GM21515 (cell line): Measurements from ENCODE around the gene MARK3.
"Not testable (repeated sequence)": the region's sequence is repeated elsewhere in the genome, so short reads cannot be mapped to it uniquely, and the experiment has no call there.

Source experiments
- ATAC-seq: cut with Tn5 transposase; IDR thresholded peaks from one replicate; pipeline ENCODE4 v1.9.1; 2021; ENCODE audit not compliant: unreplicated experiment

MARK3 gene

GRCh38 chr14:103509864-103510723, 124.9 kb downstream of the MARK3 start:
- ATAC-seq: no peak

GRCh38 chr14:103510724-103511693, 125.8 kb downstream of the MARK3 start:
- ATAC-seq: no peak

GRCh38 chr14:103512180-103512579, 127.0 kb downstream of the MARK3 start:
- not testable (repeated sequence) for ATAC-seq

- ATAC-seq: no peak
Observed at GRCh38 chr14:103512701-103513611, 127.7 kb downstream of the MARK3 start.

- ATAC-seq: no peak
Observed at GRCh38 chr14:103514596-103515421, 129.6 kb downstream of the MARK3 start.

- no peak for ATAC-seq
Observed at GRCh38 chr14:103516426-103517173, 131.4 kb downstream of the MARK3 start.

GRCh38 chr14:103517174-103517566, 132.0 kb downstream of the MARK3 start:
- ATAC-seq: no peak

- no peak for ATAC-seq
Observed at GRCh38 chr14:103517721-103518421, 132.7 kb downstream of the MARK3 start.

- no peak for ATAC-seq
Observed at GRCh38 chr14:103518422-103519042, 133.3 kb downstream of the MARK3 start.

- ATAC-seq: no peak
Observed at GRCh38 chr14:103519043-103519836, 134.0 kb downstream of the MARK3 start.

GRCh38 chr14:103519837-103520212, 134.6 kb downstream of the MARK3 start:
- ATAC-seq: no peak

- no peak for ATAC-seq
Observed at GRCh38 chr14:103520269-103520656, 135.0 kb downstream of the MARK3 start.

GRCh38 chr14:103520657-103521437, 135.6 kb downstream of the MARK3 start:
- ATAC-seq: no peak

- ATAC-seq: no peak
Observed at GRCh38 chr14:103521438-103521950, 136.3 kb downstream of the MARK3 start.

- ATAC-seq: no peak
Observed at GRCh38 chr14:103521951-103522563, 136.8 kb downstream of the MARK3 start.
